Common myeloid progenitor, CD34-positive (primary cell): ENCODE results near the gene PLXNA4.
A peak's percentile ranks its signal among the peaks of the same experiment; 100 is the strongest.

Source experiments
- CTCF ChIA-PET: fragments of 350-600 bp; sonication (Branson Sonifier 250); formaldehyde crosslinking; loops from one replicate; lab custom pipeline; 2021; ENCODE audit warnings: antibody characterized with exemption; lab: Charles Lee
- POLR2A ChIA-PET: fragments of 350-600 bp; sonication (Branson Sonifier 250); formaldehyde crosslinking; loops from one replicate; lab custom pipeline; 2021; ENCODE audit warnings: antibody characterized with exemption; lab: Charles Lee
- DNase-seq, 3 donors: peaks; one replicate each; pipeline versions ENCODE4 v3.0.0 to v3.0.0-alpha.2; 2013
- H3K27ac ChIP-seq, 2 experiments: 1 replicate in 1 of 2; 2 replicates in 1 of 2; pipeline ENCODE4 v1.7.0; 2013; ENCODE audit warnings: inconsistent platforms in 2 of 2, low read length in 2 of 2, mild to moderate bottlenecking in 2 of 2, low read depth in 1 of 2, moderate library complexity in 1 of 2; ENCODE audit not compliant: severe bottlenecking in 2 of 2, insufficient read depth in 1 of 2, poor library complexity in 1 of 2
- H3K27me3 ChIP-seq, 5 experiments: replicated peaks in 2 of 5; 1 replicate in 3 of 5; 2 replicates in 2 of 5; pipeline versions ENCODE4 v1.6.1 to v1.7.0; 2013; ENCODE audit warnings: low read length in 4 of 5, mild to moderate bottlenecking in 2 of 5, moderate library complexity in 2 of 5, inconsistent platforms in 1 of 5; ENCODE audit not compliant: insufficient read depth in 5 of 5, control insufficient read depth in 4 of 5
- H3K36me3 ChIP-seq, 4 experiments: 1 replicate in 2 of 4; 2 replicates in 2 of 4; pipeline versions ENCODE4 v1.6.1 to v1.7.0; 2013; ENCODE audit warnings: low read length in 3 of 4, control low read depth in 1 of 4, mild to moderate bottlenecking in 1 of 4; ENCODE audit not compliant: control insufficient read depth in 4 of 4, insufficient read depth in 4 of 4
- H3K4me1 ChIP-seq, 4 experiments: 1 replicate in 3 of 4; 2 replicates in 1 of 4; pipeline versions ENCODE4 v1.6.1 to v1.7.1; 2013; ENCODE audit warnings: low read length in 3 of 4, mild to moderate bottlenecking in 3 of 4, control low read depth in 1 of 4, inconsistent platforms in 1 of 4, moderate library complexity in 1 of 4; ENCODE audit not compliant: control insufficient read depth in 4 of 4, insufficient read depth in 4 of 4; ENCODE audit errors: control extremely low read depth in 1 of 4
- H3K4me3 ChIP-seq, 7 experiments: 1 replicate in 4 of 7; 2 replicates in 3 of 7; pipeline versions ENCODE4 v1.5.1 to v1.7.0; 2013; ENCODE audit warnings: mild to moderate bottlenecking in 7 of 7, low read length in 6 of 7, moderate library complexity in 6 of 7, inconsistent platforms in 2 of 7, low read depth in 2 of 7, control low read depth in 1 of 7; ENCODE audit not compliant: insufficient read depth in 4 of 7, control insufficient read depth in 1 of 7; ENCODE audit errors: extremely low read depth in 1 of 7
- H3K9me3 ChIP-seq, 5 experiments: 1 replicate in 4 of 5; 2 replicates in 1 of 5; pipeline versions ENCODE4 v1.6.1 to v1.7.1; 2013; ENCODE audit warnings: low read length in 4 of 5, mild to moderate bottlenecking in 2 of 5, inconsistent platforms in 1 of 5, low read depth in 1 of 5, moderate library complexity in 1 of 5; ENCODE audit not compliant: control insufficient read depth in 4 of 5, insufficient read depth in 2 of 5; ENCODE audit errors: control extremely low read depth in 1 of 5
- WGBS: methylation state at CpG from one replicate; pipeline ENCODE4 v1.1.5; 2013; ENCODE audit not compliant: insufficient coverage; 5-methylcytosine and 5-hydroxymethylcytosine counted together

PLXNA4 gene

DNA sequence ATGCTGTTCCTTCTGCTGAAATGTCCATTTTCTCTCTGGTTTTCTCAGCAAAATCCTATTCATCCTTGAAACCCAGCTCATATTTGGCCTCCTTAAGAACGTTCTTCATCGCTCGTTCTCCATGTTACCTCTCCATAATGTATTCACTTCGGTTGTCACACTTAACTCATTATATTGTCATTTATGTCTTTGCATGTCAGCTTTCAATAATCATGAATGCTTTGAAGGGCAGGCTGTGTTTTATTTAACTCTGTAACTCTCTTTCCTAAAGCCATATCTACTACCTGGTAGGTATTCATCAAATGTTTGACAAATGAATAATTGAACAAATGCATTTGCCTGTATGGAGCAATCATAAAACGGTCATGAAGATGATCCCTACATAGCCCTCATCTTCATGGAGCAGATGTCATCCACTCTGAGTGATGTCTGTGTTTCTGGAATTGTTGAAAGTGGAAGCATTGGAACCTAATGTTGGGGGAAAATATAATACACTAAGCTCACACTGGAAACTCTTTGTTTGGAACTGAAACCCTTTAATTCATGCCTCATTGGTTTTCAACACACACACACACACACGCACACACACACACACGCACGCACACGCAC is 303.4 kb downstream of the PLXNA4 start:
- H3K4me3 ChIP-seq = no peak overlapping the region
- DNase-seq = no peak
- ChIA-PET CTCF (interaction anchor here (1.0 kb wide), 1 partner anchor 11 kb away, joined by 3 read pairs; no protein-coding TSS in a partner anchor), POLR2A (no interaction called here)
- H3K4me1 ChIP-seq = no peaks in the 10 kb centered on the region
- 86% methylated on average over 4 of the region's 9 CpGs for WGBS
- no peak overlapping the region for H3K27ac ChIP-seq
- peaks cover 0 to 6% (median 3%) of the 10 kb centered on the region in 5 experiments for H3K27me3 ChIP-seq
- H3K9me3 ChIP-seq = no peaks in the 10 kb centered on the region
- H3K36me3 ChIP-seq = no peaks in the 10 kb centered on the region

DNA sequence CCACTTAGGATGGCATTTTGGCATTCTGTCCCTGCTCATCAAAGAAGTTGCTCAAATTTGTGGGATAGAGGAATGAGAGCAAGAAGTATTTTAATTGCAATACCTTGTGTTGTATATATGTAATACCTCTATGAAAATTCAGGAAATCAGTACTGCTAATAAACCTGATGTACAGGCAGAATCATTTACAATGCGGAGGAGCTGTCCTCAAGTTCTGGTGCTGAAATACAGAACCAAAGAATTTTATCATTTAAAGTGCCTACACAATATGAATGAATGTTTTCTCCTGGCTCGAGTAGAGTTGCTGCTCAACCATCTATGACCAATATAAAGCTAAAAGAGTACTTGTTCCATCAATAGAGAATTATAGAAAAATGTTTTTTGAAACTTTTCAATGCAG is 305.8 kb downstream of the PLXNA4 start:
- Histone ChIP-seq H3K4me1 (no peaks in the 10 kb centered on the region), H3K27me3 (peaks cover 0 to 5% (median 0%) of the 10 kb centered on the region in 5 experiments), H3K27ac (no peak overlapping the region), H3K36me3 (no peaks in the 10 kb centered on the region), H3K9me3 (no peaks in the 10 kb centered on the region), H3K4me3 (no peak overlapping the region)
- DNase-seq = peak; percentile 6 to 35 (median 27)
- ChIA-PET POLR2A (no interaction called here), CTCF (no interaction called here)
- WGBS = no CpG with 5 or more reads among the region's 2 CpGs

DNA sequence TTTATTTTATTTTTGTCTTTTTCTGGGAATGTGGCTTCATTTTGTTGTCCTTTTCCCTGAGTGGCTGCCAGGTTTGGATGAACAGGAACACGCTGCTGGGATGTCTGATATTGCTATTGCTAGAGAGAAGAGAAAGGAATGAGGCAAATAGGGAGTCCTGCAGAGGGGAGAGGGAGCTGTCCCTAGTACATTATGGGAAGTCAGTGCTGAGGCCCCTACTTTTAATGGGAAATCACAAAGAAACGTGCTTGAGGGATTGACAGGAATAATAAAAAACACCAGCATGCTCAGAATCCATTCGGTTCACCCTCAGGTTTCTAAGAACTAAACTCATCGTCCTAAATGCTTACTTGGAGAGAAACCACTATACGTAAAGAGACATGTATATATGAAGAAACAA is 306.6 kb downstream of the PLXNA4 start:
- CTCF ChIA-PET = no interaction called here
- DNase-seq = no peak
- no peaks in the 10 kb centered on the region for H3K9me3 ChIP-seq
- H3K4me1 ChIP-seq = no peaks in the 10 kb centered on the region
- POLR2A ChIA-PET = no interaction called here
- H3K36me3 ChIP-seq = no peaks in the 10 kb centered on the region
- 50% methylated on average over 1 of the region's 5 CpGs for WGBS
- no peak overlapping the region for H3K27ac ChIP-seq
- H3K27me3 ChIP-seq = peaks cover 0 to 5% (median 0%) of the 10 kb centered on the region in 5 experiments
- H3K4me3 ChIP-seq = no peak overlapping the region

DNA sequence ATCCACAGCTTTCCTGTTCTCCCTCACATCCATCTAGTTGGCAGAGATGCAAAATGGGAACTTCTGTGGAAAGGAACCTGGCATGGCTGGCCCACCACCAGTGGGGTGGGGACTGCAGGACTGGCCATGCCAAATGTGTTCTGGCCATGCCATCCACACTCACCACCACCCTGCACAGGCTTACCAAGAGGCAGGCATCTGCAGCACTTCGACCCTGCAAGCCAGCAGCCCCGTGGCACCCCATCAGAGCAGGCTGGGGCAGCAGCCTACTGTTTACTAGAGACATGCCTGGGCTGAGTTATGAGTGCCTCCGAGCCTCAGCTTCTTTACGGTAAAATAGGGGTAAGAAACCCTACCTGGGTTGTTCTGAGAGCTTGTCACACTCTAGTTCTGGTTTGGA is 313.1 kb downstream of the PLXNA4 start:
- peaks cover 0 to 6% (median 0%) of the 10 kb centered on the region in 5 experiments for H3K27me3 ChIP-seq

DNA sequence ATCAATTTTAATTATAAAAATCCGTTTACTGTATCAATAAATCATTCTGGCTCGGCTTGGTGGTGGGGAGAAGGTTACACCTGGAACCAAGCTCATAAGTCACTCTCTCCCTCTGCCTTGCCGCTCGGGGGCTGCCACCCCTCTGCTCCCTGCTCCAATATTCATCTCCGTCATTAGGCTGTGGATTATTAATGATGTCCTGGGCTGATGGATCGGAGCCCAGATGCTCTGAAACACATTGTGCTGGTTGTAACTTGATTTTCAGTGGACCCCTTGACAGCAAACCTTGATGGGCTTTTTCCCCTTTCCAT is 314.2 kb downstream of the PLXNA4 start:
- Histone ChIP-seq H3K4me3 (no peak overlapping the region), H3K27ac (no peak overlapping the region), H3K36me3 (no peaks in the 10 kb centered on the region), H3K4me1 (no peaks in the 10 kb centered on the region), H3K27me3 (peaks cover 0 to 6% (median 0%) of the 10 kb centered on the region in 5 experiments), H3K9me3 (no peaks in the 10 kb centered on the region)
- POLR2A ChIA-PET = no interaction called here
- WGBS = 80% methylated on average over 1 of the region's 6 CpGs
- CTCF ChIA-PET = interaction anchor here (1.0 kb wide), 1 partner anchor 13 kb away, joined by 4 read pairs; no protein-coding TSS in a partner anchor
- no peak for DNase-seq

More for the DNA sequence above, 313.1 kb downstream of the PLXNA4 start:
- no peaks in the 10 kb centered on the region for H3K4me1 ChIP-seq
- ChIA-PET CTCF (interaction anchor here (1.0 kb wide), 1 partner anchor 14 kb away, joined by 4 read pairs; no protein-coding TSS in a partner anchor), POLR2A (no interaction called here)
- 94% methylated on average over 4 of the region's 4 CpGs for WGBS
- no peak overlapping the region for H3K4me3 ChIP-seq
- no peak for DNase-seq
- no peaks in the 10 kb centered on the region for H3K9me3 ChIP-seq
- no peaks in the 10 kb centered on the region for H3K36me3 ChIP-seq
- no peak overlapping the region for H3K27ac ChIP-seq

DNA sequence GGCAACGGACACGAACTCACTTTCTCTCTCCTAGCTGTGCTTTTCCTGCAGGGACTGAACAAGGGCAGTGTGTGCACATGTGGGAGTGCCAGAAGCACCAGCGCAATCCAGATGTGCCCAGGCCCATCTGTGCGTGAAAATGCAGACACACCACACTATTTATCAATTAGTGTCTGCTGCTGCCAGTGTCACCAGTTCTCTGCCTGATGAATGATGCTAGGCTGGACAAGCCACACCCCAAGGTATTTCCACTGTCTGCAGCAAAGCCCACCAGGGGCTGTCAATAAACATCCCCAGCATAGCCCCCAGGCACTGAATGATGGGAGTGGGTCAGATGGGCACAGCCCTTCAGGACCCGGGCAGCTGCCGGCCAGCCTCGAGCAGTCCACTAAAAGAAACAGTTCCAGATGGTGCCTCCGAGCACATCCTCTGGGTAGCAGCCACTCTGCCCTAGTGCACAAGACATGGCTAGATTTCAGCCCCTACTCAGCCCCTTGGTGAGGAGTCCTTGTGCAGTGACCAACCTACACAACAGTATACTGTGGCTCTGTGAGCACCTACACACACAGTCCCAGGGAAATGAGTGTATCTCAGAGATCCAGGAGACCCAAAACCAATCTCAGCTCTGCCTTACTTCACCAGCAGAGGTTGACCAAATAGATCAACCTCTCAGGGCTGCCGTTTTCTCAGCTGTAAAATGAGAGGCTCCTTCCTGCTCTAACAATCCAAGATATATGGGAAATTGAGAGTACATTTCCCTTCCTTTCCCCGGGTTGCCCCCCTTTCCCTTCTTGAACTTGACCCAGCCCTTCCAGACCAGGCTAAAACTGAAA is 314.7 kb downstream of the PLXNA4 start:
- Histone ChIP-seq H3K27ac (no peak overlapping the region), H3K27me3 (peaks cover 0 to 6% (median 0%) of the 10 kb centered on the region in 5 experiments), H3K9me3 (no peaks in the 10 kb centered on the region), H3K36me3 (no peaks in the 10 kb centered on the region), H3K4me1 (no peaks in the 10 kb centered on the region), H3K4me3 (no peak overlapping the region)
- WGBS = 80% methylated on average over 6 of the region's 10 CpGs
- DNase-seq = no peak
- POLR2A ChIA-PET = no interaction called here
- CTCF ChIA-PET = no interaction called here

DNA sequence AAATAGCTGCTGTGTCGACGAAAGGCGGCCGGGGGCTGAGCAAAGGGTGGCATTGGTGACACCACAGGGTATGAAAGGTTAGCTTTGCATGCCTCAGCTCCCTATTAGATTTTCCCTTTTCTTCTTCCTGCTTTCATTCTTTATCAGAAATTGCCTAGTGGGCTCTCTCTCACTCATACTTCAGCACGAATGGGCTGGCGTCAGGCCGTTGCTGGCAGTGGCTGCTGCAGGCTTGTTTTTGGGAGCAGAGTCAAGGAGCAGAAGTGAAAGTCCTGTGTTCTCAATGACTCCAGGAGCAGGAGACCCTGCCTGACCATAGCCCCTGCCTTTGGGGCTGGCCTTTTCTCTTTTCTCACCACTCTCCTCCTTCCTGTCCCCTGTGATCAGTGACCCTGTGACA is 318.0 kb downstream of the PLXNA4 start:
- Histone ChIP-seq H3K27me3 (peaks cover 0 to 7% (median 3%) of the 10 kb centered on the region in 5 experiments), H3K27ac (no peak overlapping the region), H3K4me3 (no peak overlapping the region), H3K9me3 (no peaks in the 10 kb centered on the region), H3K4me1 (no peaks in the 10 kb centered on the region), H3K36me3 (no peaks in the 10 kb centered on the region)
- POLR2A ChIA-PET = no interaction called here
- WGBS = 97% methylated on average over 7 of the region's 7 CpGs
- DNase-seq = no peak
- CTCF ChIA-PET = no interaction called here
